GM18502 (cell line): Measurements from ENCODE around the gene ACOT7.
"Not testable (repeated sequence)": the region's sequence is repeated elsewhere in the genome, so short reads cannot be mapped to it uniquely, and the experiment has no call there.

Experiments
- ATAC-seq: cut with Tn5 transposase; IDR thresholded peaks from one replicate; pipeline ENCODE4 v1.9.1; 2021; ENCODE audit warnings: mild to moderate bottlenecking; ENCODE audit not compliant: unreplicated experiment, poor library complexity

Gene ACOT7

GRCh38 chr1:6243053-6243834, 150.3 kb downstream of the ACOT7 start:
- ATAC-seq, result no peak

GRCh38 chr1:6241887-6242740, 151.5 kb downstream of the ACOT7 start:
- ATAC-seq, result no peak

- ATAC-seq, result no peak
Measured at GRCh38 chr1:6241107-6241886, 152.3 kb downstream of the ACOT7 start.

GRCh38 chr1:6239950-6240768, 153.4 kb downstream of the ACOT7 start:
- no peak for ATAC-seq

- no peak for ATAC-seq
Measured at GRCh38 chr1:6239213-6239752, 154.3 kb downstream of the ACOT7 start.

GRCh38 chr1:6237093-6237492, 156.5 kb downstream of the ACOT7 start:
- ATAC-seq, result no peak

- ATAC-seq, result no peak
Measured at GRCh38 chr1:6235296-6235677, 158.3 kb downstream of the ACOT7 start.

GRCh38 chr1:6234502-6235295, 158.9 kb downstream of the ACOT7 start:
- no peak for ATAC-seq

- ATAC-seq, result no peak
Measured at GRCh38 chr1:6233376-6233775, 160.2 kb downstream of the ACOT7 start.

- no peak for ATAC-seq
Measured at GRCh38 chr1:6225651-6226050, 167.9 kb downstream of the ACOT7 start.

GRCh38 chr1:6224718-6225117, 168.8 kb downstream of the ACOT7 start:
- ATAC-seq, result no peak

- no peak for ATAC-seq
Measured at GRCh38 chr1:6223617-6224016, 169.9 kb downstream of the ACOT7 start.

- no peak for ATAC-seq
Measured at GRCh38 chr1:6222636-6223035, 170.9 kb downstream of the ACOT7 start.

- ATAC-seq, result no peak
Measured at GRCh38 chr1:6221210-6221784, 172.3 kb downstream of the ACOT7 start.

GRCh38 chr1:6220236-6220635, 173.3 kb downstream of the ACOT7 start:
- no peak for ATAC-seq

- ATAC-seq, result not testable (repeated sequence)
Measured at GRCh38 chr1:6219641-6220040, 173.9 kb downstream of the ACOT7 start.

- ATAC-seq, result no peak
Measured at GRCh38 chr1:6218375-6219164, 175.0 kb downstream of the ACOT7 start.
